GM18870 (cell line): ENCODE measurements around the gene MRPL27.

Experiments used
- ATAC-seq: cut with Tn5 transposase; IDR thresholded peaks from one replicate; pipeline ENCODE4 v1.9.1; 2021; ENCODE audit warnings: moderate library complexity; ENCODE audit not compliant: unreplicated experiment

Gene MRPL27

DNA sequence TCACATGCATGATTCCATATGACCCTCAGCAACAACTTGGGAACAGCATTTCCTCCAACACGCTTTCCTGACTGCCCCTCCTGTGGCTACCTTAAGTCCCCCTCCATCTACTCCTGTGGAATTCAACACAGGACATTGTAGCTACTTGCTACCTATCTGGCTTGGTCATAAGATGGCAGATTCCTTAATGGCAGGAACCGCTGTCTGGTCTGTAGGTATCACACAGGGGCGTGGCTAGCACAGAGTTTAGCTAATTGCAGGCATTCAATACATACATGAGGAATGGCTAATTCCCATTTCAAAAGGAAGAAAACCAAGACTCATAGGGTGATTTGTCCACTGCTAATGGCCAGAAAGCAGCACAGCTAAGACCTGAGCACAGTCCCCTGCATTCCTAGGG is 15.7 kb upstream of the MRPL27 start:
- no peak for ATAC-seq

DNA sequence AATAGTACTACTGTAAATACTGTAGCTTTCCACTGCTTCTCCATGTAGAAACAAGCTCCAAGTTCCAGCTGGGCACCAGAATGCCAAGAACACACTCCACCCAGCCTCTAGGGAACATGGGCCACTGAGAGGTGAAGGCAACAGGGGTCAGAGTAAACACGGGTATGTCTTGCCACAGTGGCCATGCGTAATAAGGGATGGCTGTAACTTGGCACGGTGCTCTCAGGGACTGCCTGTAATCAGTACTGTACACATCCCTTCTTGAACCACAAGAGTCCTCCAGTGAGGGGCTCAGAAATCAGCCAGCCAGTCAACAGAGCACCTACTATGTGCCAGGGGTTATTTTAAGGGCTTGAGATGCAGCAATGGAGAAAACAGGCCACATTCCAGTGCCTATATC is 13.5 kb upstream of the MRPL27 start:
- no peak for ATAC-seq

DNA sequence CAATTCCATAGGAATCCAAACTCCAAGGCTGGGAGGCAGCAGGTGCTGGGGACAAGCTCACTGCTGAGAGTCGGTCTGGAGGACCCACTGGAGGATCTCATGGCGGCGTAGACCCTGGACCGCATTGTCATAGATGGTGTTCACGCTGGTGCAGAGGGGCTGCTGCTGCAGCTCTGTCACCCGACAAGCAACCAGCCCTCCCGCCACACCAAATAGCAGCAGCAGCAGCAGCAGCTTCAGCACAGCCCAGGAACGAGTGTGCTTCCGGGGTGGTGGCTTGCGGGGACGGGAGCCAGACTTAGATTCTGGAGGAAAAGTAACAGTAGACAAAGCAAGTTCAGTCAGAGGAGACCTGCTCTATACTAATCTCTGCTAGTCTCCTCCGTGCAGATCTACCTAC is 9.9 kb upstream of the MRPL27 start:
- no peak for ATAC-seq

DNA sequence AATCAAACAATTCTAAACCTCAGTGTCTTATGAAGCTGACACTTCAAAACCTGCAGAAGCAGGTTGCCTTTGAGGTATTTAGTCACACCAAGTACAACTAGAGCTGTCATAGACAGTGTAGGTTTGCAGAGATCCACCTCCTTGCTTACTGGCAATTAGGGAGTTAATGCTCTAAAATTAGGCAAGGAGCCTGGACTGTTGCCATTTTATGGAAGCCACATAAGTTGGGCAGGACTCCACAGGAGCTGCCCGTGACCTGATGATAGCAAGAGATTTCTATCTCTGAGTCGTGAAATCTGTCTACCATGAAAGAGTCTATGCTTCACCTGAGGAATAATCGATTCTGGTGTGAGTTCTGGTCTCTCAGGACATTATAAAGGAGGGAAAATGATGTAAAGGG is 8.9 kb upstream of the MRPL27 start:
- no peak for ATAC-seq

GRCh38 chr17:50381260-50381815 is 8.4 kb upstream of the MRPL27 start:
- ATAC-seq, result no peak

DNA sequence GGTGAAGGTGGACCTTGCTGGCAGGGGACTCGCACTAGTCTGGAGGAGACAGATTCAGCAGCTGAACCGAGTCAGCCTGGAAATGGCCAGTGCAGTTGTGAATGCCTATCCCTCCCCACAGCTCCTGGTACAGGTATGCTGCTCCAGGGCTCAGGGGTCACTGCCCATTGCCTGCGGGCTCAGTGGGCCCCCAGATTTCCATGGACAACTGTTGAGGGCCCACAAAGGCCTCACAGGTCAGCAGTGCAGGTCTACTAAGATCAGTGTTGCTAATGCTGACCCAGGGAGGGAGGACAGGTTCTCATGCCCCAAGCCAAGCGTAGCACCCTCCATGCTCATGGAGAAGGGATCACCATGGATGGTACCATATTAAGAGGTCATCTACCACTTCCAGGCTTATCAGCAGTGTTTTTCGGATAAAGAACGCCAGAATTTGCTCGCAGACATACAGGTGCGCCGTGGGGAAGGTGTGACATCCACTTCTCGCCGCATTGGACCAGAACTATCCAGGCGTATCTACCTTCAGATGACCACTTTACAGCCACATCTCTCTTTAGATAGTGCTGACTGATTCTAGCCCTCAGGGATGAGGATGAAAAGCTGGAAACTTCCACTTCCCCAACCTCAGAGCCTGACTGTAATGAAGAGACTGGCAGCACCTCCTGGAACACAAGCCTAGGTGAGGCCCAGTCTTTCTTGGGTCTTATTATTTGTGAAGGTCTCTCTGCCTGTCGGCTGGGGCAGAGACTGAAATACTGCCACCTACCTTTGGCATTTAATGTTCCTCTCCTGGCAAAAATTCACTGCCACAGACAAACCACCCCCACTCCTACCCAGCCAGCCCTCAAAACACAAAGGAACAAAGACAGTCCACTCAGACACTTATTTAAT is 7.6 kb upstream of the MRPL27 start:
- ATAC-seq, result no peak

DNA sequence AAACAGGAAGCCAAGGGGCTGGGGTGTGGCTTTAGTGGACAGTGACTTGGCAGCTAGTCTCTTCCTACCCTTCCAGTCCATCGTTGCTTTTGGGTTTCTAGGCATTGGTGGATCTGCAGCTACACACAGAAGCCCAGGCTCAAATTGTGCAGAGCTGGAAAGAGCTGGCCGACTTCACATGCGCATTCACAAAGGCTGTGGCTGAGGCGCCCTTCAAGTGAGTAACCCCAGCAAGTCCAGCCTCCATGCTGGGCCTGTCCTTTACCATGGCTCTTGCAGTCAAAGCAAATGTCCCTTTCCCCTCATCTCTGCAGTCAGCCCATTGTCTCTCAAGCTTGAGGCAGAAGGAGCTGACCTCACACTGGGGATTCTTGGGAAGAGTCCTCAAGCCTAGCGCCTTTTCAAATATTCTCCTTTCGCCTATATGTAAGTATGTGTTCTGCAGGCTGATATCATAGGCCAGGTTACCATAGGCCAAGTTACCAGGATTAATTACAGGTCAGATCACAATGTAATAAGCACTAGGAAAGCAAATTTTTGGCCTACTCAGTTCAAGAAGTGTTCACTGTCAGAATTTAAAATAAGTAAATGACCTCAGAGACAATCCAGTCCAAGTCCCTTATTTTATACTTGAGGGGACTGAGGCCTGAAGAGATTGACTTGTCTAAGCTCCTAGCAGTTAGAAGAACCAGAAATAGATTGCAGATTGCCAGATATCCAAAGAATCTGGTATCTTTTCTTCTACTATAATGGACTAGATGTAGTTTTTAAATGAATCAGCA is 6.6 kb upstream of the MRPL27 start:
- no peak for ATAC-seq

DNA sequence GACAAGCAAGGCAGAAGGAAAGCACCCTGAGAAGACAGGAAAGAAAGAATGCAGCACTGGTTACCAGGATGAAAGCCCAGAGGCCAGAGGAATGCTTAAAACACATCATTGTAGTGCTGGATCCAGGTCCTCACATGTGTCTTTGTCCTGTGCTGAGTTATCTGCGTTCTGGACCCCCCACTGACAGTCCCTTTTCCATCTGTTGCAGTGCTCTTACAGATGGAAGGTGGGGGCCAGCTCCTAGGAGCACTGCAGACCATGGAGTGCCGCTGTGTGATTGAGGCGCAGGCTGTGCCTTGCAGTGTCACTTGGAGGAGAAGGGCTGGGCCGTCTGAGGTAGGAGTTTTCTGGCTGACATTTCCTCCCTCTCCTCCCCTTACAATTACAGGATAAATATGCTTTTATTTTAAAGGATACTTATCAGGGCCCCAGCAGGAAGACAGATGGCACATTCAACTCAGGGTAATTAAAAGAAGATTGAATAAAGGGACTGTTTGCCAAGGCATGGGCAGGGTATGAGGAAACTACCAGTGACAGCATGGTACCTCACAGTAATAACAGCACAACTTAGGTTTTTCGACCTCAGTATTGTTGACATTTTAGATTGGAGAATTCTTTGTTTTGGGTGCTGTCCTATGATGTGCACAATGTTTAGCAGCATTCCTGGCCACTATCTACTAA is 3.0 kb upstream of the MRPL27 start:
- no peak for ATAC-seq

- no peak for ATAC-seq
Observed at GRCh38 chr17:50373705-50374104, 721 bp upstream of the MRPL27 start.

DNA sequence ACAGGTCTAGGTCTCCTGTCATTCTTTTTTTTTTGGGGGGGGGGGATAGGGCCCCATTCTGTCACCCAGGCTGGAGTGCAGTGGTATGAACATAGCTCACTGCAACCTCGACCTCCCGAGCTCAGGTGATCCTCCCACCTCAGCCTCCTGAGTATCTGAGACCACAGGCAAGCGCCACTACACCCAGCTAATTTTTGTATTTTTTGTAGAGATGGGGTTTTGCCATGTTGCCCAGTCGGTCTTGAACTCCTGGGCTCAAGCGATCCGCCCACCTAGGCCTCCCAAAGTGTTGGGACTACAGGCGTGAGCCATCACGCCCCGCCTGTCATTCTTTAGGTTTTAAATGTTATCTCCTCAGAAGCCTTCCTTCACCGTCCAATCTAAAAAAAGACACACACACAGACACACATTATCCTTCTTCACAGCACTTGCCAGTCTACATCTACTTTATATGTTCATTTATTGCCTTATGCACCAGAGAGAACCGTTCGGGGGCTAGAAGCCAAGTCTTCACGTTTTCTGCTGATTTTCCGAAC is 694 bp downstream of the MRPL27 start:
- ATAC-seq, result no peak

- no peak for ATAC-seq
Observed at GRCh38 chr17:50371526-50371925, 1.5 kb downstream of the MRPL27 start.

GRCh38 chr17:50370052-50370451 is 2.9 kb downstream of the MRPL27 start:
- ATAC-seq, result no peak

- no peak for ATAC-seq
Observed at GRCh38 chr17:50367401-50367800, 5.6 kb downstream of the MRPL27 start.

DNA sequence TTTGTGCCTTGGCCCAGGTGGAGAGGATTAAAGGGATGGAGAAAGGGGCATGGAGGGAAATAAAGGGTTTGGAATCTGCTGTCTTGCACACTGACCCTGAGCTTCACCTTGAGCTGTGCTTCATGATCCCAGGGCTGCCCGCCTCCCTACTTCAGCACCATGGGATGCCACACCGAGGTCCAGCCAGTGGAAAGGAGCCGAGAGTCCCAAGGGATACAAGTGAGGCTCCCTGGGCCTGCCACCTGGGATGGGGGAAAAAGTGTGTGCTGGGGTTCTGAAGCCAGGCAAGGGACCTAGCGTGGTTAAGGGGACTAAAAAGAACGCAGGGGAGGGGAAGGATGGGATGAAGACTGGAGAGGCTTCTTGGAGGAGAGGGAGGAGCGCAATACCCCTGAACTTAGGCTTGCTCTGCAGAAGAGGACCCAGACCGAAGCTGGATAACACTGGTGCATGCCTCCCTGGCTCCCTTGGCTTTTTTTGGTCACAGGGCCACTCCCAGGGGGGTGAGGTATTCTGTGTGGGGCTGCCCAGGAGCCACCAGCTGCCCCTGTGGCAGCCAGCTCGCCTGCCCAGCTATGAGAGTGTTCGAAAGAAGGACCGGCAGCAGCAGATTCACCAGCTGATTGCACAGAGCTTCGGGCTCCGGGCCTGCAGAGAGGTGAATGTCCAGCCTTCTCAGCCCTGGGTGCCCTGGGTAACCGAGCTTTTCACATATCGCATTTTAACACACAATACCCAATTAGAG is 7.2 kb downstream of the MRPL27 start:
- ATAC-seq, result no peak

- no peak for ATAC-seq
Observed at GRCh38 chr17:50365165-50365564, 7.8 kb downstream of the MRPL27 start.

DNA sequence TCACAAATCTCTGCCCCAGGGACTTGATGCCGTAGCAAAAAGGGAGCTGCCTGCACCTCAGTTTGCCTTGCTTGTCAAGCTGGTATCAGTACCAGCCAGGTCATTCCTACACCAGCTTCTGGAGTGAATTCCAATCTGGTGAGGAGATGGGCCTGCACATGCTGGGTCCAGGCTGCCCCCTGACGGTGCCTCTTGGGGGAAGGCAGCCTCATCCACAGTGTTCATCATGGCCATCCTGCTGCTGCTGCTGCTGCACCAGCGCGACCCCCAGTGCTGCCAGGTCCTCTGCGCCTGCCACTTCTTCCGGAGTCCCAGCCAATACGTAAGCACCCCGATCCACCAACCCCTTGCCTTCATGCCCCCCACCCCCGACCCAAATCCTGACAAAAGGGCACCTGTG is 8.3 kb downstream of the MRPL27 start:
- ATAC-seq, result no peak

GRCh38 chr17:50364061-50364458 is 8.9 kb downstream of the MRPL27 start:
- ATAC-seq, result no peak

DNA sequence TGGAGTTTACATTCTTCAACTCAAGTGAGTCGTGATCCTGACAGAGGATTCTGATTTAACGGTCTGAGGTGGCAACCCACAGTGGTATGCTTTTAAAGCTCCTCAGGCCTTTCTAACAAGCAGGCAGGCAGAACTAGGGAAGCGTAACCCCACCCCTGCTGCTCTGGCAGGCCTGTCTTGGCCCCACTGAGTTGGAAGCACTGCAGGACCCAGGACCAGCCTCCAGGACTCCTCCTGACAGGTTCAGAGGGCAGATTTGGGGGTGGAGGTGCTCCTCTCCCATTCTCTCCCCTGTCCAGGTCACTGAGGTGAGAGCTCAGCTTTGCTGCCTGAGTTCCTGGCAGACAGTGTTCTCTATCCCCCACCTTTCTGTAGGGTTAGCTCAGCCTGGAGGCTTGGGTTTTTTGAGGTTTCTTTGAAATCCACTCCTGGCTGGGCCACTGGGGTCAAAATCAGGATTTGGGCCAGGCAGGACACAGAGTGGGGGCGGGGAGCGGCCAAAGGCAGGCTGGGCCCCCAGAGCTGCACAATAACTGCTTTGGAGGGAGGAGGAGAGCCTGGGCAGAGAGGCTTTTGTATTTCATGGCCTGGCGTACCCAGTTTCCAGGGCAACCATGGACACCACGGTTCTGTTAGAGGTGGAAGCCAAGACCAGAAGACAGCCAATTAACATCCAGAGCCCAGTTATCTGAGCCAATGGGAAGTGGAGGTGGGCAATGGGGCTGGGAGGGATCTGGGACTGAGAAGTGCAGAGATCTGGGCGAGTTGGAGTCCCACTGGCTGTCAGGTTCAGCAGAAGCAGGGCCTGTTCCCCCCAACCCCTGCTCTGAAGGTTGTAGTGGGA is 9.5 kb downstream of the MRPL27 start:
- ATAC-seq, result no peak

- no peak for ATAC-seq
Observed at GRCh38 chr17:50362661-50363060, 10.3 kb downstream of the MRPL27 start.
